Ishikawa (cell line): Measurements from ENCODE around the gene EXOC6.

Experiments
- CEBPB ChIP-seq: IDR thresholded peaks from 2 replicates; pipeline ENCODE4 v1.6.1; 2012
- CREB1 ChIP-seq: IDR thresholded peaks from 2 replicates; pipeline ENCODE4 v1.6.1; 2012; ENCODE audit warnings: low read depth
- EGR1 ChIP-seq: IDR thresholded peaks from 2 replicates; pipeline ENCODE4 v1.6.1; 2012
- EP300 ChIP-seq: IDR thresholded peaks from 2 replicates; pipeline ENCODE4 v1.6.1; 2012; ENCODE audit warnings: borderline replicate concordance
- FOXM1 ChIP-seq: IDR thresholded peaks from 2 replicates; pipeline ENCODE4 v1.6.1; 2012; ENCODE audit warnings: low read depth, borderline replicate concordance
- MAX ChIP-seq: IDR thresholded peaks from 2 replicates; pipeline ENCODE4 v1.6.1; 2012
- NFIC ChIP-seq: IDR thresholded peaks from 2 replicates; pipeline ENCODE4 v1.6.1; 2012
- RAD21 ChIP-seq: IDR thresholded peaks from 2 replicates; pipeline ENCODE4 v1.6.1; 2012; ENCODE audit warnings: low read depth
- REST ChIP-seq: IDR thresholded peaks from 2 replicates; pipeline ENCODE4 v1.6.1; 2012; ENCODE audit warnings: low read depth, mild to moderate bottlenecking
- TAF1 ChIP-seq: IDR thresholded peaks from 2 replicates; pipeline ENCODE4 v1.6.1; 2012; ENCODE audit warnings: low read depth, mild to moderate bottlenecking
- TCF12 ChIP-seq: IDR thresholded peaks from 2 replicates; pipeline ENCODE4 v1.6.1; 2012; ENCODE audit warnings: low read depth
- TEAD4 ChIP-seq: IDR thresholded peaks from 2 replicates; pipeline ENCODE4 v1.6.1; 2012
- USF1 ChIP-seq: IDR thresholded peaks from 2 replicates; pipeline ENCODE4 v1.6.1; 2012
- YY1 ChIP-seq: IDR thresholded peaks from 2 replicates; pipeline ENCODE4 v1.6.1; 2012; ENCODE audit warnings: low read depth
- ZBTB7A ChIP-seq: IDR thresholded peaks from 2 replicates; pipeline ENCODE4 v1.6.1; 2012; ENCODE audit warnings: low read depth

Gene EXOC6

GRCh38 chr10:93065675-93066543, 217.6 kb downstream of the EXOC6 start:
- TF ChIP-seq TEAD4 (no peak), USF1 (no peak), RAD21 (no peak), EGR1 (no peak), EP300 (no peak), CREB1 (no peak), REST (no peak), TCF12 (no peak), FOXM1 (no peak), NFIC (no peak), TAF1 (no peak), YY1 (no peak), CEBPB (no peak), ZBTB7A (no peak), MAX (no peak)

GRCh38 chr10:93066544-93066913, 218.2 kb downstream of the EXOC6 start:
- TF ChIP-seq NFIC, result no peak
- TF ChIP-seq FOXM1, result no peak
- no peak for TF ChIP-seq RAD21
- no peak for TF ChIP-seq EGR1
- no peak for TF ChIP-seq EP300
- no peak for TF ChIP-seq REST
- TF ChIP-seq USF1, result no peak
- TF ChIP-seq CREB1, result no peak
- TF ChIP-seq TAF1, result no peak
- TF ChIP-seq MAX, result no peak
- TF ChIP-seq TEAD4, result no peak
- no peak for TF ChIP-seq ZBTB7A
- no peak for TF ChIP-seq CEBPB
- no peak for TF ChIP-seq TCF12
- TF ChIP-seq YY1, result no peak

- no peak for TF ChIP-seq REST
- TF ChIP-seq CEBPB, result no peak
- TF ChIP-seq MAX, result no peak
- no peak for TF ChIP-seq FOXM1
- TF ChIP-seq ZBTB7A, result no peak
- TF ChIP-seq RAD21, result no peak
- no peak for TF ChIP-seq NFIC
- no peak for TF ChIP-seq EGR1
- no peak for TF ChIP-seq USF1
- no peak for TF ChIP-seq YY1
- no peak for TF ChIP-seq TAF1
- no peak for TF ChIP-seq EP300
- TF ChIP-seq TEAD4, result no peak
- TF ChIP-seq TCF12, result no peak
- TF ChIP-seq CREB1, result no peak
These were observed 219.4 kb downstream of the EXOC6 start for GRCh38 chr10:93067443-93068365.
